Activated CD4-positive, alpha-beta memory T cell treated with anti-CD3 and anti-CD28 coated beads, Interleukin-2, amount 10 ng/mL, durations not matched to agents 7 days and 5 days (primary cell): ENCODE measurements around the gene TPM2. TPM values are rescaled to one million over a fixed set of nuclear protein-coding genes. Genes with fewer than 3 reads are reported as not detected.
A peak's percentile ranks its signal among the peaks of the same experiment; 100 is the strongest.

Source experiments
- CTCF ChIA-PET: fragments of 350-600 bp; sonication (Branson Sonifier 250); formaldehyde crosslinking; loops from one replicate; lab custom pipeline; 2021; ENCODE audit warnings: antibody characterized with exemption, inconsistent platforms; lab: Charles Lee
- POLR2A ChIA-PET: fragments of 350-600 bp; sonication (Branson Sonifier 250); formaldehyde crosslinking; loops from one replicate; lab custom pipeline; 2021; ENCODE audit warnings: antibody characterized with exemption; lab: Charles Lee
- DNase-seq: peaks from one replicate; pipeline ENCODE4 v3.0.0-alpha.2; 2020
- H3K27ac Mint-ChIP-seq: one replicate; pipeline ENCODE4 v1.8.0; 2021; ENCODE audit warnings: mild to moderate bottlenecking, mixed read lengths
- H3K27me3 Mint-ChIP-seq: one replicate; pipeline ENCODE4 v1.8.0; 2021; ENCODE audit warnings: mixed read lengths
- H3K36me3 Mint-ChIP-seq: one replicate; pipeline ENCODE4 v1.8.0; 2021; ENCODE audit warnings: low read depth, mixed read lengths
- H3K4me1 Mint-ChIP-seq: one replicate; pipeline ENCODE4 v1.8.0; 2021; ENCODE audit warnings: mixed read lengths
- H3K4me3 Mint-ChIP-seq: one replicate; pipeline ENCODE4 v1.8.0; 2021; ENCODE audit warnings: mild to moderate bottlenecking, mixed read lengths
- H3K9me3 Mint-ChIP-seq: one replicate; pipeline ENCODE4 v1.8.0; 2021; ENCODE audit warnings: mixed read lengths
- total RNA-seq, 2 experiments: library from RNA; stranded (reverse); gene quantifications; one replicate each; pipeline ENCODE4 v1.2.3, GENCODE V29; 2021

The TPM2 gene
- total RNA-seq, 2 experiments from 2014 or later: 8.9 to 9.2 TPM

- Mint-ChIP-seq H3K27me3 (peaks cover 4% of the 10 kb centered on the region), H3K36me3 (peaks cover 45% of the 10 kb centered on the region), H3K9me3 (no peaks in the 10 kb centered on the region), H3K27ac (peak within 1 kb of the TSS; percentile 94), H3K4me1 (peaks cover 66% of the 10 kb centered on the region), H3K4me3 (peak within 1 kb of the TSS; percentile 93)
- ChIA-PET POLR2A (interaction anchor here (0.6 to 11.8 kb wide), 23 partner anchors 8 to 586 kb away, joined by 3 to 257 read pairs (median 6); partner anchors contain the start of genes ARHGEF39, CA9, CD72 and CLTA), CTCF (interaction anchor here (0.6 to 12.1 kb wide), 25 partner anchors 11 to 1012 kb away, joined by 3 to 223 read pairs (median 5); partner anchors contain the start of genes CA9, CD72, CREB3 and GALT)
- peak; percentile 84 for DNase-seq
These were observed 31.4 kb downstream of the TPM2 start, which contains the start of gene CCDC107 for GRCh38 chr9:35658137-35658967. CCDC107 (plus strand) TSS chr9:35658292; CDS start chr9:35658380, 88 bp downstream.

- POLR2A ChIA-PET: interaction anchor here (0.6 to 11.8 kb wide), 25 partner anchors 8 to 586 kb away, joined by 3 to 257 read pairs (median 5); partner anchors contain the start of genes ARHGEF39, CA9, CD72 and CLTA
These were observed 32.1 kb downstream of the TPM2 start, which contains the start of gene RMRP for GRCh38 chr9:35657546-35658136. RMRP (minus strand) TSS chr9:35658019.

GRCh38 chr9:35656831-35657545 lies 32.7 kb downstream of the TPM2 start:
- H3K4me3 Mint-ChIP-seq: peak overlapping the region; percentile 93
- ChIA-PET CTCF (interaction anchor here (1.3 to 12.1 kb wide), 13 partner anchors 8 to 100 kb away, joined by 4 to 223 read pairs (median 14); partner anchors contain the start of genes ARHGEF39, CD72, CREB3 and GBA2), POLR2A (interaction anchor here (0.6 to 11.8 kb wide), 20 partner anchors 8 to 585 kb away, joined by 3 to 257 read pairs (median 5); partner anchors contain the start of genes ARHGEF39, CA9, CD72 and CLTA)
- H3K4me1 Mint-ChIP-seq: peaks cover 58% of the 10 kb centered on the region
- peaks cover 33% of the 10 kb centered on the region for H3K36me3 Mint-ChIP-seq
- H3K9me3 Mint-ChIP-seq: no peaks in the 10 kb centered on the region
- no peak for DNase-seq
- H3K27ac Mint-ChIP-seq: peak overlapping the region; percentile 94
- H3K27me3 Mint-ChIP-seq: peaks cover 4% of the 10 kb centered on the region

More at GRCh38 chr9:35657546-35658136, 32.1 kb downstream of the TPM2 start, which contains the start of gene RMRP:
- Mint-ChIP-seq H3K4me1 (peaks cover 62% of the 10 kb centered on the region), H3K27ac (peak within 1 kb of the TSS; percentile 94), H3K4me3 (peak within 1 kb of the TSS; percentile 93), H3K36me3 (peaks cover 38% of the 10 kb centered on the region), H3K27me3 (peaks cover 4% of the 10 kb centered on the region), H3K9me3 (no peaks in the 10 kb centered on the region)
- CTCF ChIA-PET: interaction anchor here (0.6 to 12.1 kb wide), 24 partner anchors 10 to 1011 kb away, joined by 3 to 223 read pairs (median 5); partner anchors contain the start of genes CA9, CD72, CREB3 and GALT
- DNase-seq: peak; percentile 89

- no peak for DNase-seq
- ChIA-PET CTCF (interaction anchor here (1.5 to 12.1 kb wide), 8 partner anchors 8 to 92 kb away, joined by 4 to 223 read pairs (median 31); partner anchors contain the start of genes ARHGEF39, CD72, CREB3 and GBA2), POLR2A (interaction anchor here (1.1 to 11.8 kb wide), 9 partner anchors 8 to 534 kb away, joined by 3 to 257 read pairs (median 3); partner anchors contain the start of genes ARHGEF39, CD72, CLTA and CREB3)
- H3K36me3 Mint-ChIP-seq: peaks cover 29% of the 10 kb centered on the region
- peaks cover 4% of the 10 kb centered on the region for H3K27me3 Mint-ChIP-seq
- peaks cover 59% of the 10 kb centered on the region for H3K4me1 Mint-ChIP-seq
- no peak overlapping the region for H3K27ac Mint-ChIP-seq
- no peak overlapping the region for H3K4me3 Mint-ChIP-seq
- no peaks in the 10 kb centered on the region for H3K9me3 Mint-ChIP-seq
These were observed 33.4 kb downstream of the TPM2 start for GRCh38 chr9:35656348-35656747.

GRCh38 chr9:35653611-35654010 lies 36.1 kb downstream of the TPM2 start:
- DNase-seq: no peak
- no peak overlapping the region for H3K27ac Mint-ChIP-seq
- no peak overlapping the region for H3K4me3 Mint-ChIP-seq
- H3K27me3 Mint-ChIP-seq: peaks cover 4% of the 10 kb centered on the region
- peaks cover 51% of the 10 kb centered on the region for H3K4me1 Mint-ChIP-seq
- H3K36me3 Mint-ChIP-seq: peaks cover 23% of the 10 kb centered on the region
- H3K9me3 Mint-ChIP-seq: no peaks in the 10 kb centered on the region
- ChIA-PET POLR2A (no interaction called here), CTCF (interaction anchor here (1.0 to 1.2 kb wide), 2 partner anchors 36 to 43 kb away, joined by 3 to 6 read pairs; no protein-coding TSS in a partner anchor)

- POLR2A ChIA-PET: interaction anchor here (7.3 to 8.7 kb wide), 2 partner anchors 8 to 77 kb away, joined by 85 to 257 read pairs; partner anchors contain the start of genes ARHGEF39, CCDC107, CREB3 and RMRP
- H3K4me1 Mint-ChIP-seq: peaks cover 57% of the 10 kb centered on the region
- H3K9me3 Mint-ChIP-seq: no peaks in the 10 kb centered on the region
These were observed 36.9 kb downstream of the TPM2 start for GRCh38 chr9:35652829-35653209.

GRCh38 chr9:35651956-35652828 lies 37.5 kb downstream of the TPM2 start:
- Mint-ChIP-seq H3K4me3 (peak overlapping the region; percentile 88), H3K27me3 (no peaks in the 10 kb centered on the region), H3K9me3 (no peaks in the 10 kb centered on the region), H3K27ac (peak overlapping the region; percentile 59), H3K4me1 (peaks cover 57% of the 10 kb centered on the region), H3K36me3 (peaks cover 31% of the 10 kb centered on the region)
- DNase-seq: no peak
- POLR2A ChIA-PET: interaction anchor here (0.6 to 8.7 kb wide), 5 partner anchors 9 to 307 kb away, joined by 3 to 257 read pairs (median 85); partner anchors contain the start of genes ARHGEF39, CCDC107, CD72 and CREB3
- CTCF ChIA-PET: no interaction called here

More at GRCh38 chr9:35652829-35653209, 36.9 kb downstream of the TPM2 start:
- CTCF ChIA-PET: no interaction called here
- Mint-ChIP-seq H3K4me3 (no peak overlapping the region), H3K27me3 (peaks cover 2% of the 10 kb centered on the region), H3K27ac (no peak overlapping the region), H3K36me3 (peaks cover 29% of the 10 kb centered on the region)
- no peak for DNase-seq

- POLR2A ChIA-PET: interaction anchor here (1.0 to 8.7 kb wide), 11 partner anchors 10 to 99 kb away, joined by 4 to 257 read pairs (median 10); partner anchors contain the start of genes ARHGEF39, CCDC107, CD72 and CREB3
- CTCF ChIA-PET: interaction anchor here (0.6 to 7.4 kb wide), 6 partner anchors 10 to 178 kb away, joined by 3 to 223 read pairs (median 31); partner anchors contain the start of genes ARHGEF39, CCDC107, CREB3 and FAM221B
- Mint-ChIP-seq H3K4me3 (peak within 1 kb of the TSS; percentile 88), H3K36me3 (peaks cover 31% of the 10 kb centered on the region), H3K9me3 (no peaks in the 10 kb centered on the region), H3K4me1 (peaks cover 48% of the 10 kb centered on the region), H3K27me3 (no peaks in the 10 kb centered on the region), H3K27ac (peak within 1 kb of the TSS; percentile 92)
- peak; percentile 48 for DNase-seq
These were observed 39.2 kb downstream of the TPM2 start, which contains the start of gene SIT1 for GRCh38 chr9:35650341-35651158. SIT1 (minus strand) TSS chr9:35650931; CDS start chr9:35650853, 78 bp downstream.

GRCh38 chr9:35649431-35650340 lies 40.0 kb downstream of the TPM2 start:
- Mint-ChIP-seq H3K27ac (peak overlapping the region; percentile 92), H3K36me3 (peaks cover 32% of the 10 kb centered on the region), H3K9me3 (no peaks in the 10 kb centered on the region), H3K4me3 (peak overlapping the region; percentile 88), H3K4me1 (peaks cover 53% of the 10 kb centered on the region), H3K27me3 (no peaks in the 10 kb centered on the region)
- ChIA-PET CTCF (interaction anchor here (1.2 to 7.4 kb wide), 5 partner anchors 11 to 80 kb away, joined by 3 to 223 read pairs (median 50); partner anchors contain the start of genes ARHGEF39, CCDC107, CREB3 and RMRP), POLR2A (interaction anchor here (1.0 to 8.7 kb wide), 13 partner anchors 10 to 541 kb away, joined by 3 to 257 read pairs (median 9); partner anchors contain the start of genes ARHGEF39, CCDC107, CD72 and CLTA)
- peak; percentile 62 for DNase-seq
